ENCODE data around the gene ELOVL2.

Gene ELOVL2

DNA sequence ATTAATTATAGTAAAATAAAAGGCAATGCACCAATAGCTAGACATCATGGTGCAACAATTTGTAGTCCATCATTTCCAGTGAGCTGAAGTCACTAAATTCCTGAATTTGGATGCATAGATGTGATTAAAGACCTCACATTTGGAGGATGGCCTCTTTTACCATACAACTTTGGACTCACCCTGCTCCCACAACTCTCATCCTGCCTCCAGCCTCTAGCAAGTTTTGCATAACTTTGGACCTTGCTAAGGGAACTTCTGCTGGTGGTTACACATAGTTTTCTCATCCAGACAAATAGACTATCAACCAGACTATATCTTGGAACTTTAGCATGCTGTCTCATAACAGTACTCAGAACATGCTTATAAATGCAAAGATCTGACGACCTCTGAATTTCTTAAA lies 12.8 kb upstream of the ELOVL2 start:
- DNase-seq, result no peak

DNA sequence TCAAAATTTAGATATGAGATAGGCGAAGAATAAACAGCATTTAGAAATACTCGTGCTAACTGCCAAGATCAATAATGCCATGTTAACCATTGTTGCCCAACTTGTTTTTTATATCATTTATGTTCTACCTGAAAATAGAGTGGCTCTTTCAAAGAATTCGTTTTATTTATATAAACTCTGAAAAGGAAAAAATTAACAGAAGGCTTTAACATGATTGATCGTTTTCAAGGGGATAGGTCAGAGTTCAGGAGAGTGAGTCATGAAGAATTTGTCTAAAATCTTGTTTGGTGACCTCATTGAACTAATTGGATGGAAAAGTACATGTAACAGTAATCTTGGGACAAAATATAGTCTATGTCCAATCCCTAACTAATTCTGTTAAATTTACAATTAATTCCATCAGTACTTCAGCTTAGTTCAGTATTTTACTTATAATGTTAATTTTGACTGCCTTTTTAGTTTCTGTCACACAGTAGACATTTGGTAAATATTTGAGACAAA lies 11.1 kb upstream of the ELOVL2 start:
- DNase-seq, result no peak

DNA sequence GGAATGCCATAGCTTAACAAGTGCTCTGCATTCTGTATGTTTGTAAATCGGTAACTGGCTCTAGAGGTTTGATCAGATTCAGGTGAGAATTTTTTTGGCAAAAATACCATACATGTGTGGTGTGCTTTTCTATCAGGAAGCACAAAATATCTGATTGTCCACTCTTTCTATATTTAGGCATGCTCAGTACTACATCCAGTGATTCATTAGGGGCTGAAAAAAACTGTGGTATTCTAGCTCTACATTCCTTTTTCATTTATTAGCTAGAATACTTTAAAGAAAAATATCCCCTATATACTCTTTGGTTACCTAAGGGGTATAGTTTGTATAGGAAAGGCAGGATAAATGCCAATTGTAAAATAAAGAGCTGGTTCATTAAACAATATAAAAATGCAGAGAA lies 10.6 kb upstream of the ELOVL2 start:
- DNase-seq, result no peak

DNA sequence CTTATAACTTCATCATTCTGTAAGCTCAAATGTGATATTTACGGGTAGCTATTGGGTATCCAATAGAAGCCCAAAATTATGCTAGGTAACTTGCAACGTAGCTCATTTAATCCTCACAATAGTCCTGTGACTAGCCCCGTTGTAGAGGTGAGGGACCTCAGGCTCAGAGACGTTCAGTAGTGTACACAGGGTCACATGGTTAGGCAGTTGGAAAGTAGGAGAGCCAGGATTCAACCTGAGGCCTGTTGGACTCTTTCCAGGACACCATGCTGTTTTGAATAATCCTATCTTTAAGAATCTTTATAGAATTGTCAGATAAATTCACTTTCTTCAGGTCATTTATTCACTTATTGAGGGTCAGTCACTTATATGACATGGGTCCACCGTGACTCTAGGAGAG lies 9.2 kb upstream of the ELOVL2 start:
- DNase-seq, result no peak

DNA sequence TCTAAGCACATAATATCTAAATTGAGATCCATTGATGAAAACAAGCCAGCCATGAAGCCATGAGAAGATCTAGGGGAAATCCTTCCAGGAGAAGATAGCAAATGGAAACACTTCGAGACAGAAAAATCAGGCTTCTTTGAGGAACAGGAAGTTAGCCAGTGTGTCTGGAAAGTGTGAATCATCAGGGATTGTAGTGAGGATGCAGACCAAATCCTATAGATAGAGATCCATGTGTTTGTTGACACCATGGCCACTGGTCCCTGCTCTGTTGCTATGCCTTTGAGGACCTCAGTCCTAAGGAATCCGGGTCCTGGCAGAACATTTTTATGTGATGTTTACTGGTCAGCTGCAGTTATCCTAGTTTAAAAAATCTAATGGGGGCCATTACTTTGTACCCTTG lies 6.6 kb upstream of the ELOVL2 start:
- DNase-seq, result no peak

DNA sequence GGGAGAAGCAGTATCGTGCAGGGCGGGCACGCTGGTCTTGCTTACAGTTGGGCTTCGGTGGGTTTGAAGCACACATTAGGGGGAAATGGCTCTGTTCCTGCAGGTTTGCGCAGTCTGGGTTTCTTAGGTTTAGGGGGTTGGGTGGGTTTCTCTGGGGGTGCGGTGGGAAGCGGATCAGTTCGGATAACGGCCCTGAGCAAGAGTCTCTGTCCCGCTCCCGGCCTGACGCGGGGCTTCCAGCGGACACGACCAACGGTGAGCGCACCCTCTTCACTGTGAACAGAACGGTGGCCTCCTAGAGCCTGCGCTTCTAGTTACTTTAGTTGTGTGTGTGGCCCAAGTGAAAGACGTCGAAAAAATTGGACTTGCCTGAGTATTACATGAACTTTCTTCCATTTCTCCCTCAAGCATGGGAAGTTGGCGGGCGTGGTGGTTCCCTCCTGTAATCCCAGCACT lies 635 bp upstream of the ELOVL2 start:
- no peak for DNase-seq

DNA sequence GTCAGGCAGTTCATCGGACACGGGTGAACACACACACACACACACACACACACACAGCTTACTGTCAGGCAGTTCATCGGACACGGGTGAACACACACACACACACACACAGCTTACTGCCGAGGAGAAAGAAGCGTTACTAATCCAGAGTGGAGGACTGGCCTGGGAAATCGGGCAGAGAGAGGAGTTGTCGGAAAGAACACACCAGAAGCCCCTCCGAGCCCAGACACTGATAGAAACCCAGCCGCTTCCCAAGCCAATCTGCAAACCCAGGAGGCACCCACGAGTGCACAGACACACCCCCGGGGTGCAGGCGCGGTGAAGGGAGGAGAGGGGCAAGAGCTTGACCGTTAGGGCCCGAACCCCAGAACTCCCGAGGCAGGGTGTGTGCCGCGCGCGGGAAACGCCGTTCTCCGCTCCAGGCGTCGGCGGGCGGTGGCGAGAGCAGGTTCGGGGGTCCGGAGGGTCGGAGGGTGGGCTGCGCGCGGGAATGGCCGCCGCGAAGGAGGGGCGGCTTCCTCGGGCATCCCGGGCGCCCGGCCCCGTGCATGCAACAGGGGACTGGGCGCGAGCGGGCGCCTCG lies 636 bp downstream of the ELOVL2 start:
- no peak for DNase-seq

DNA sequence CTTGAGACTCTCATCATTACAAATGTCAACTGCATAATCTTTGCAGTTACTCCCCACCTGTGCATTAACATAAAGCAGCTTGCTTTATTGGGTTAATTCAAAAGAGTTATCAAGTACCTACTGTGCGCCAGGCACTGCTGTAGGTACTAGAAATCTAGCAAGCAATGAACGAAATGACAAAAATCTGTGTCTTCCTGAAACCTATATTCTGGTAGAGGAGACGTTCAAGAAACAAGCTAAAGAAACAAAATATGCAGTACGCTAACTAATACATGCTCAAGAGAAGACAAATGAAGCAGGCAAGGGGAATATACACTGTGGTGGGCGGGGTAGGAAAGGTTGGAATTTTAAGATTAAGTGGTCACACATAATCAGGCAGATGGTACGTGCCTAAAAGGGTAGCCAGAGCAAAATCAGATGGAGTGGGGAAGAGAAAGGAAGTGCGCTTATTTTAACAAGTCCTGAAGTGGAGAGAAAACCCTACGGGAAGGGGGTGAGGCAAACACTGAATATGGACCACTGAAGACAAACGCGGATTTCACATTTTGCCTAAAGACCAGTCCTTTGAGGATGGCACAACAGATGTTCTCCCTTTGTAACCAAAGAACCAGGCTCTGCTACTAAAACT lies 1.2 kb downstream of the ELOVL2 start:
- no peak for DNase-seq

DNA sequence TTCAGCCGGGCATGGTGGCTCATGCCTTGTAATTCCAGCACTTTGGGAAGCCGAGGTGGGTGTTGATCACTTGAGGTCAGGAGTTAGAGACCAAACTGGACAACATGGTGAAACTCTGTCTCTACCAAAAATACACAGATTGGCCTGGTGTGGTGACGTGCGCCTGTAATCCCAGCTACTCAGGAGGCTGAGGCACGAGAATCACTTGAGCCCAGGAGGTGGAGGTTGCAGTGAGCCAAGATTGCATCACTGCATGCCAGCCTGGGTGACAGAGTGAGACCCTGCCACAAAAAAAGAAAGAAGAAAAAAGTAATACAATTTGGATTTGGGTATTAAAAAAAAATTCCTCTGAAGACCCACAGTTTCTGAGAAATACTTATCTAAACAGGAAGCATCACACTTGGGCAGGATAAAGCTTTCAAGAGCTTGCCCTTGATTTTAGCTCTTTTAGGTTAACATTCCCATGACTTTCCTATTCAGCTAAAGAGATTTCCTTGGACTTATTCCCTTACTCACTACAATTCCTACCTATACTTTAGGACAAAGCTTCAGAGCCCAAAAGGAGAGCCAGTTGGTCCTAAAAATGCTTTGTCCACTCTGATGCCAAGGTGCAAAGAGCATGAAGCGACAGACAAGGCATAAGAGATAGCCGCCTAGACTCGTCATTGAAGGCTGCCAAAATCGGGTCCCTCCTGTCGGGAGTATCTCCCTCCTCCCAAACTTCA lies 1.9 kb downstream of the ELOVL2 start:
- DNase-seq, result no peak

DNA sequence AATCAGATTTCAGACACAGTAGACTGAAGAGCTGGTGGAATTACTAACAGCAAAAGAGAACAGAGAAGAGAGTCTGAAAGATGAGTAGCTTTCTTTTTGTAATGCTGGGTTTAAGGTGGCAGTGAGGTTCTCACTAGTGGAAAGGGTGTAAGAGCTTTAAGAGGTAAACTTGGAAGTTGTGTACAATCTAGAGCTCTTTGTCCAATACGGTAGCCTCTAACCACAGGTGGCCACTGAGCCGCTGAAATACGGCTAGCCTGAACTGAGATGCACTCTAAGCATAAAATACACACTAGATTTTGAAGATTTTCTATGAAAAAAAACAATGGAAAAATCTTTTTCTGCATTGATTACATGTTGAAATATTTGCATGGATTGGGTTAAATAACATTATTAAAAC lies 4.0 kb downstream of the ELOVL2 start:
- no peak for DNase-seq

DNA sequence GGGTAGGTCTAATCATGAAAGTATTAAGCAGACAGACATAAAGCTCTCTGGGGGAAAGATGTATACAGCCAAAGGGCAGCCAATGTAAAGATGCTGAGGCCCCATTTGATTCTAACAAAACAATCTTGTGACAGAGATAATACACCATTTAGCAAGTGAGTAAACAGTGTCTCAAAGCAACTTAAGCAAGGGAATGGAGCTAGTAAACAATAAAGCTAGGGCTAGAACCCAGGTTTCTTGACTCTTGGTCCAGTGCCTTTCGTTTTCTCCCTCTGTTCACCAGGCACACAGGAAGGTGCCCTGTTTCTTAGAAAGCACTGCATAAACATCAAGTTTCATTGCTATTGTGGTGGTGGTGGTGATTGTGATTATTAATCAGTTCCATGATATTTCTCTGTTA lies 5.1 kb downstream of the ELOVL2 start:
- no peak for DNase-seq

DNA sequence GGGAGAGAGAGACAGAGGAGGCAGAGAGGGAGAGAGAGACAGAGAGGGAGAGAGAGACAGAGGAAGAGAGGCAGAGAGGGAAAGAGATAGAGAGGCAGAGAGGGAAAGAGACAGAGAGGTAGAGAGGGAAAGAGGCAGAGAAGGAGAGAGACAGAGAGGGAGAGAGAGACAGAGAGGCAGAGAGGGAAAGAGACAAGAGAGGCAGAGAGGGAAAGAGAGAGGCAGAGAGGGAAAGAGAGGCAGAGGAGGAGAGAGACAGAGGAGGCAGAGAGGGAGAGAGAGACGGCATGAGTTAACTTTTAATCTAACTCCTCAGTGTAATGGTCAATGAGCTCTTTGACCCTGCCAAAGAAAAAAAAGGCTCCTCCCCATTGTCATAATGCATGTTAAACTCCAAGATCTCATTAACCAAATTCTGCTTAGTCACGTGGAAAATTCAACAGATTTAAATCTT lies 7.1 kb downstream of the ELOVL2 start:
- no peak for DNase-seq

DNA sequence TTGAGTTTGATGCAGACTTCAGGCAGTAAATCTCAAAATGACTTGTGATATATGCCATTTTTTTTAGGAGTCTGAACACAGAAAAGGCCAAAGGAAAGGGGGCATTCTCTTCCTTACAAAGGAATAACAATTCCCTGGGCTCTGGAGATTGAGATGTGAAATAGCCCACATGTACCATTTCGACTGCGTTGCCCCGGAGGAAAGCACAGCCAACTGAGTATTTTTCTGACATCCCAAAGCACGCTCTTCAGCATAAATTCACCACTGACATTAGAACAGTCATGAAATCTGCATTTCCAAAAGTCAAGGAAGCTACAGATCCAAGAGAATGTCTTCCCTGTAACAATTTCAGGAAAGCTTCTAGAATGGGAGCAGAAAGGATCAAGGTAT lies 7.8 kb downstream of the ELOVL2 start:
- no peak for DNase-seq

DNA sequence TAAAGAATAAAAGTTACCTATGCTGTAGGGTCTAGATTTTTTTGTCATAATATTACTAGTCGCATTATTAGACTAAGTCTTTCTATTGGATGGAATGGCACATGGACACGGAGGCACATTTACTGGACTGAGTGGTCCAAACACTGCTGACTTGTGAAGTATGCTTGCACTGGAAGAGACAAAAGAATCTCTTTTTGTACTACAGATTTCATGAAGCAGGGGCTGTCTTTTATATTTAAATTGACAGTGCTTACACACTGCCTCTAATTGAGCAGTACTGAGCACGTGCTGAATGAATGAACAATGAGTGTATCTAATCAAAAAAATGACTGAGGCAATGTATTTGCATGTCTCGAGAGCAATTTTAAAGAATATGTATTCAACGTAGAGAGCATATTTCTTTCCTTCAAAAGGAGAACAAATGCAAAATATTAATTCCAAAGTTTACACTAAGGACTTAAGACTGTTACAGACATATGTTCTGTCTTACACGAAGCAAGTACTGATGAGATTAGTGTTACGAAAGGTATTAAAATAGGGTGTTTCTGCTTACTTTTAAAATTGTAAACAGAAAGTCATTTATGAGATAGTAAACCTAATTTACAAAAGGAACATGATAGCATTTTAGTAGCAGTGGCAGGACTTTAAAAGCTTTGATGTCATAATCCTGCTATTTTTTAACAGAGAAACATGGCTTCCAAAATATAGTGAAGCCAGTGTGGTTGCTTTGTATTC lies 8.3 kb downstream of the ELOVL2 start:
- DNase-seq, result no peak

DNA sequence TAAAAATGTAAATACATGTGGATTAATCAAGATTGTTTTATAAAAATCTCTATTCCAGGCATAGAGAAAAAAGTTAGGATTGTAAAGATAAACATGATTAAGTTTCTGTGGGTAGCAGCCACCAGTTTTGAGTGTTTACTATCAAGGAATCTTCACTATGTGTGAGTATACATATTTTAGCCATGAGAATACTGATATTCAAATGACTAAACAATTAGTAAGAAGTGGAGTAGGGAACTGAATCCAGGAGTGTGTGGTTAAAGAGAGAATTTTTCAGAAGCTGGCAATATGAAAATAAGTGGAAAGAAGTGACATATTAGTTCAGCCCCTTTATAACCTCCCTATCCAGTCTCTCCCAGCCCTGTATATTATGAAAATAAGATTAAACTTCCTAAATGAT lies 10.3 kb downstream of the ELOVL2 start:
- no peak for DNase-seq

DNA sequence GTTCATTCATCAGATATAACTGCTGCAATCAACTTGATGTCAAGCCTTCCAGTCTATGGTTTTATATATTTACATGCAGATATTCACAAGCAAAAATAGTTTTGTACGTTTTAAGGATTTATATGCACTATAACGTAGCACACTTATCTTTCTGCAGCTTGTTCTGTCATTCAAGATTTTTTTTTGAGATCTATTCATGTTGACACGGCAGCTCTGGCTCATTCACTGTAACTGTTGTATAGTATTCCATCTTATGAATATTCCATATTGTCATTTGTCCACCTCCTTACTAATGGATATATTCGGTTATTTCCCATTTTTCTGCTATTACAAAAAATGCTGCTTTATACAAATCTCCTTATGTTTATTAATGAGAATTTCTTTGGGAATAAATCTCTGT lies 13.2 kb downstream of the ELOVL2 start:
- DNase-seq, result no peak

DNA sequence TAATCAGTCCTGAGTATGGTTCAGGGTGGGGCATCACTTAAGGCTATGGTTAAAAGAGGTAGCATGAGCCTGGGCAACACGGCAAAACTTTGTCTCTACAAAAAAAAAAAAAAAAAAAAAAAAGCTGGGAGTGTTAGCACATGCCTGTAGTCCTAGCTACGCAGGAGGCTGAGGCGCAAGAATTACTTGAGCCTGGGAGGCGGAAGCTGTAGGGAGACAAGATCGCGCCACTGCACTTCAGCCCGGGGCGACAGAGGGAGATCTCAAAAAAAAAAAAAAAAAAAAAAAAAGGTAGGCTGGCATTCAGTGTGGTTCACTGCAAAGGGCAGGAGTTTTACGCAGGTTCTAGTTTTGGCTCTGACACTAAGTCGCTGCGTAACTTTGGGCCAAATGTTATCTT lies 15.1 kb downstream of the ELOVL2 start:
- no peak for DNase-seq

DNA sequence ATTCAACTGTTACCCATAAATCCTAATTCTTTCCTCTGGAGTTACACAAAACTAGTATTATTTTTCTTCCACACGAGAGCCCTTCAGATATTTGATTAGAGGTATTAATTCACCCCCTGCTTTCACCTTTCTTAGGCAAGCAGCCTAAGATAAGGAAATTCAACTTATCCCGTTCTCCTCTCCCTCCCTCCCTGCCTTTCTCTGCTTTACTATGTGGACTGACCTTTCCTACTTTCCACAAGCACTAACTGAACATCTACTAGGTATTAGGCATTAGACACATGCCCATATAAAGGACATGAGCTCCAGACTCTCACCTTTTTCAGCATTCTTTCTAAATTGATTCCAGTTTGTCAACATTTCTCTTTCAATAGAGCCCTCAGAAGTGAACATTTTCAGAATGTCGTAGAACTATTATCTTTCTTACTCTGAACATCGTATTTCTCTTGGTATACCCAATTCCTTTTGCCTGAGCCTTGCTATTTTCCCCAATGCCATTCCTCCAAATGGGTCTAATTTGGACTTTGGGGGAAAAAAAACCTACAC lies 16.5 kb downstream of the ELOVL2 start:
- DNase-seq, result no peak

DNA sequence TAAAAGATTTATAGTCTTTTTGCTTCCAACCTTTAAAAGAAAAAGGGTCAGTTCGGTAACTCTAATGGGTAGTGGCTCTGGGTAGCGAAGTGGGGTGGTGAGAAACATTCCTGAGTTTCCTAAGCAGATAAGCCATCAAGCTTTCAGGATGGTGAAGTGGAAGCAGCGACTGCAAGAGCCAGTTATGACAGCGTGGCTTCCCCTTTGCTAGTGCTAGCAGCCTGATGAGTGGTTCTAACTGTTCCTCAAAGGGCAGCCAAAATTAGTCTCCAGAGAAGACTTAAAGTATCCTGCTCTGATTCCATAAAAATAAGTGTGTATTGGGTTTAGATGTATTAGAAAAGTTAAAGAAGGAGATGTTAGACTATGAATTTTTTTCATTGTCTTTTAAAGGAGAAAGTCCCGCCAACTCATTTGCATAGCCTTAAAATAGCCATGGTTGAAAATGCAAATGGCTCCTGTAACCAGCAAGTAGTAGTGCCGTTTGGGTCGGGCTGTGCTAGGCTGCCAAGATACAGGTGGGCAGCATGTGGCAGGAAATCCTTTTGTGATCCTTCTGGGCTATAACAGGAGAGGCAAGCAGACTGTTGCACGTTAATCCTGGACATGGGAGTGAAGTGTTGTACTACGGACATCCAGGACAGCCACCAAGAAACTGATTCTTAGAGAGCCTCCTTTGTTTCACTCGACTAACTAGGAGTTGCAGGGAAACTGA lies 18.0 kb downstream of the ELOVL2 start:
- DNase-seq, result no peak

DNA sequence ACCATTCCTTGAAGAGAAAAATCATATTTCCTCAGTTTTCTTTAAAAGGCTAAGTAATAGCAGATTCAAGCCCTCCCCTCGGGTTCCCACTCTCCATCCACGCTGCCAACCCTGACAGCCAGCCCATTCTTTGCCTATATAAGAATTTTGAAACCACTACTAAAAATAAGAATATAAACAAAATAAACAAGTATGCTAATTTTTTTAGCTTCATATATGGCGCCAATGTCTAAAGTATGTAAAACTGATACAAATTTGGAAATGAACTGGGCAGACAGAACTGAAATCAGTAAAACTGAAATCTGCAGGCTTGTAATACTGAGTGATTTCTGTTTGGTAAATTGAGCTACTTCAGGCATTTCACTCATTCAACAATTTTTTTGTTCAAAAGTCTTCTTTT lies 19.0 kb downstream of the ELOVL2 start:
- DNase-seq, result no peak

DNA sequence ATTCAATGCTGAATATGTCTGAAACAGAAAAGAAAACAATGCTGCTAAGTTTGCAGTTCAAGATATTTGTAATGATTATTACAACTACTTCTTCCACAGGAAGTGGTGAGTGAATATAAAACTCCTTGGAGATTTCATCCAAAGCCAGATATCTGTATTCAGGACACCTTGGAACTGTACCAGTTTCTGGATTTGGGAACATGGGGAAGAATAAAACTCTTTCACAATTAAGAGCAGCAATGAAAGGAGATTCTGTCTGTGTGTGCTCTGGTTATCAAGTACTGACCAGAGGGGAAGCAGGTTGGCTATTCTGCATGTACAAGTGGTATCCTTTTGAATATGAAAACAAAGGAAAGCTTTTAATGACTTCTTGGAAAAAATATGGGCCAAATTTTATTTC lies 21.1 kb downstream of the ELOVL2 start:
- no peak for DNase-seq

DNA sequence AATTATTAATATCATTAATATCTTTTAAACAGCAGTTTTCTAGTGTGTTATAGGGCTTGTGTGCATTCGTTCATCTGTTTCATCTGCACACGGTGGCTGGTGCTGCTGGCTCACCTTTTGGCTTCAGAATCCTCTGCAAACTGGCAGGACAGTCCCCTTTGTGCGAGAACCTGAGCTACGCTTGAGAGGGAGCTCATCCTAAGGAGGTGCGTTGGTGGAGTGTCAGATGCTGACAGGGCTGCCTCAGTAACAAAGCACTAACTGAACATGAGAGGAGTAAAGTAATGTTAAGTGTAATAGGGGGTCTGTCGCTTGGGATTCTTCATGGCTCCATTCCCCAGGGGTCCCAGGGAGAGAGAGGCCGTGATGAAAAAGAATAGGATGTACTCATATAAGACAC lies 22.4 kb downstream of the ELOVL2 start:
- no peak for DNase-seq

DNA sequence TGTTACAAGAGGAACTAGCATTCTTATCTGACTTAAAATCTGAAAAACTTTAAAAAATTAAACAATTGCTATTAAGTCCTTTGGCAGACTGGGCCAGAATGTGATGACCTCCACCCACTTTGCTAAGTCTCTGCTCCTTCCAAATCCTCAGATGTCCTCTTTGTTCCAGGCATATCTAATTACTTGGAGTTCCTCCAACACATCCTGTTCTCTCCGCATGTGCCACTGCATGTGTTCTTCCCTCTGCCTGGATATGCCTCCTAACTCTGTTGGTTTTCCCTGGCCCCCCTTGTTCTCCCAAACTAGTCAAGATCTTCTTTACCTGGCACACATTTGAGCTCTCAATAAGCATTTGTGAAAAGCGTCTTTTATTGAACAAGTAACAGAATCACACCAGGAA lies 23.1 kb downstream of the ELOVL2 start:
- DNase-seq, result no peak

Data from AML-193 (cell line).